HEK293 (cell line): Measurements from ENCODE around the gene DAPK2.

ENCODE experiments used
- CTCF ChIP-seq: fragments of 450-650 bp; formaldehyde crosslinking; IDR thresholded peaks from 2 replicates; pipeline ENCODE4 v1.5.1; 2016; ENCODE audit warnings: missing biosample characterization, missing genetic modification characterization
- ZFP37 ChIP-seq: fragments of 450-650 bp; formaldehyde crosslinking; IDR thresholded peaks from 2 replicates; pipeline ENCODE4 v1.5.1; 2016; ENCODE audit warnings: missing biosample characterization, missing genetic modification characterization
- ZNF449 ChIP-seq: fragments of 450-650 bp; formaldehyde crosslinking; IDR thresholded peaks from 2 replicates; pipeline ENCODE4 v1.5.1; 2017; ENCODE audit warnings: missing biosample characterization, mild to moderate bottlenecking, missing genetic modification characterization, moderate library complexity
- ZNF558 ChIP-seq: fragments of 450-650 bp; formaldehyde crosslinking; IDR thresholded peaks from 2 replicates; pipeline ENCODE4 v1.5.1; 2016; ENCODE audit warnings: missing biosample characterization, missing genetic modification characterization
- ZNF621 ChIP-seq: fragments of 450-650 bp; formaldehyde crosslinking; IDR thresholded peaks from 2 replicates; pipeline ENCODE4 v1.5.1; 2017; ENCODE audit warnings: missing biosample characterization, missing genetic modification characterization
- ZNF639 ChIP-seq: fragments of 450-650 bp; formaldehyde crosslinking; IDR thresholded peaks from 2 replicates; pipeline ENCODE4 v1.5.1; 2016; ENCODE audit warnings: missing biosample characterization, missing genetic modification characterization
- ZNF776 ChIP-seq: fragments of 450-650 bp; formaldehyde crosslinking; IDR thresholded peaks from 2 replicates; pipeline ENCODE4 v1.5.0; 2017; ENCODE audit warnings: missing biosample characterization, missing genetic modification characterization, borderline replicate concordance
- ZSCAN30 ChIP-seq: fragments of 450-650 bp; IDR thresholded peaks from 2 replicates; pipeline ENCODE4 v1.5.1; 2018; ENCODE audit warnings: missing biosample characterization, mild to moderate bottlenecking, missing genetic modification characterization, moderate library complexity

GRCh38 chr15:64071931-64072765, 25.9 kb upstream of the DAPK2 start:
- TF ChIP-seq CTCF (tag by site-specific recombination) (no peak), ZNF776 (no peak), ZNF621 (tag by site-specific recombination) (no peak), ZNF449 (tag by site-specific recombination) (no peak), ZNF558 (tag by site-specific recombination) (no peak), ZSCAN30 (tag by site-specific recombination) (no peak), ZNF639 (no peak), ZFP37 (tag by site-specific recombination) (no peak)
